Right cardiac atrium (tissue), 5 donors: ENCODE measurements around the gene SNX15. TPM values are rescaled to one million over a fixed set of nuclear protein-coding genes. Genes with fewer than 3 reads are reported as not detected.

Experiments used
- ATAC-seq, 2 donors: fragments of 200-7000 bp; cut with Tn5 transposase; one replicate each; pipeline versions ENCODE4 v1.8.0 to v1.9.1; 2020; ENCODE audit warnings: moderate library complexity in 2 of 2, mild to moderate bottlenecking in 1 of 2
- DNase-seq, 3 donors: peaks; one replicate each; pipeline ENCODE4 v3.0.0-alpha.2; 2020
- H3K27ac ChIP-seq: one replicate; pipeline ENCODE4 v1.5.1; 2013; ENCODE audit warnings: mild to moderate bottlenecking, low read length, control low read depth, moderate library complexity
- H3K27me3 ChIP-seq: one replicate; pipeline ENCODE4 v1.6.1; 2013; ENCODE audit not compliant: control insufficient read depth, insufficient read depth
- H3K4me1 ChIP-seq: one replicate; pipeline ENCODE4 v1.6.1; 2013; ENCODE audit warnings: low read length; ENCODE audit not compliant: control insufficient read depth, insufficient read depth
- H3K4me3 ChIP-seq: one replicate; pipeline ENCODE4 v1.5.1; 2013; ENCODE audit warnings: low read length, control low read depth
- H3K9me3 ChIP-seq: one replicate; pipeline ENCODE4 v1.6.1; 2013; ENCODE audit warnings: low read length; ENCODE audit not compliant: control insufficient read depth
- WGBS: extraction: QIAGEN DNeasy Blood & Tissue Kit; methylation state at CpG from one replicate; pipeline ENCODE4 v1.1.7; 2013; 5-methylcytosine and 5-hydroxymethylcytosine counted together
- intact Hi-C, 4 donors: fragments of 100-400 bp; cut with DNase I; formaldehyde crosslinking; loops; one replicate each; pipeline versions ENCODE4 v1.11.0 to v1.14.0; 2022 to 2023
- microRNA-seq, 2 donors: library from miRNA; unstranded; fragments of <30 nt; microRNA quantifications; one replicate each; pipeline ENCODE4 v1.2.0, GENCODE V29; 2020 to 2021
- polyA plus RNA-seq: library from polyadenylated mRNA; stranded (reverse); fragments of 200-250 nt; gene quantifications from one replicate; pipeline ENCODE4 v1.2.3, GENCODE V29; 2013
- total RNA-seq, 4 donors: library from RNA; stranded (reverse); fragmentation: NEBNext Ultra II Directional; extraction: Animal tissue kit (Norgen Biotek cat#: 25700); gene quantifications; one replicate each; pipeline ENCODE4 v1.2.1, GENCODE V29; 2021
- donor health status: healthy with polysubstance abuse.
- donor health status: DM: no; HTN: yes; CAD: no.
- donor health status: DM: no; HTN: no; CAD: no.
- donor health status: DM: no; HTN: yes; CAD: no; lungs with severe emphysema.
- donor health status: DM: yes; HTN: yes; CAD: no.

The SNX15 gene
- total and polyA plus RNA-seq, 5 donors = 14.3 to 25.2 (median 19.3) TPM

DNA sequence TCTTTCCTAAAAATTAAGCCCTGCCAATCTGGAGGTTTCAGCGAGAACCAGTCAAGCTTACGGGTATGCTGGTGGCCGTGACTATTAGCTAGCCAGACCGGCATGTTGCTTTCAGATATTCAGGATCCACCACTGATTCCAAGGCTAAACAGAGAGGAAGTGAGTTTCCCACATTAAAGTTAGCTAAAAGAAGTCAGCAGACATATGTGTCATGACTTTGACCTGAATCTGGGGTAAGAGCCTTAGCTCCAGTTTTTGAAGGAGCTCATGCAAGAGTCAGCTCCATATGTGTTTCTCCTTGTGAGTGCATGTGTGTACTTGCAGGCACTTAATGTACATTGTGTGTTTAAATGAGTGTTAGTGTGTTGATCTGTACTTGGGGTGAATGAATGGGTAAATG, 58.2 kb downstream of the SNX15 start:
- 89% methylated on average over 4 of the region's 4 CpGs for WGBS
- Histone ChIP-seq H3K4me1 (peaks cover 2% of the 10 kb centered on the region), H3K4me3 (no peak overlapping the region), H3K9me3 (no peaks in the 10 kb centered on the region), H3K27ac (no peak overlapping the region), H3K27me3 (no peaks in the 10 kb centered on the region)
- ATAC-seq = no peak
- DNase-seq = peak in 1 of 3 donors; percentile 3
- intact Hi-C loops = loop anchor here in 1 of 4 donors (10.0 kb wide), 1 partner anchor 71 kb away; the partner anchor contains the start of gene ARL2

DNA sequence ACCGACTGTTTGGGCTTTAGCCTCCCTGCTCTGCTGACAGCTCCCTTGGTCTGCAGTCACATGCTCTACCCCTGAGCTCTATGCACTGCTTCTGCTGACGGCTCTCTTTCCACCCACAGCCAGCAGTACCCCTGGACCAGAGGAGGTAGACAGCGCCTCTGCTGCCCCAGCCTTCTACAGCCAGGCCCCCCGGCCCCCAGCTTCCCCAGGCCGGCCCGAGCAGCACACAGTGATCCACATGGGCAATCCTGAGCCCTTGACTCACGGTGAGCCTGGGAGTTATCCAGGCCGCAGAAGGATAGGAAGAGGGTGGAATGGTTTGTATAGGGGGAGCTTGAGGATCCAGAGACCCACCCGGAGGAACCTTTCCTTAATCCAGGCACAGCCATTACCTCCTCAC, 59.6 kb downstream of the SNX15 start:
- Histone ChIP-seq H3K27me3 (no peaks in the 10 kb centered on the region), H3K4me3 (no peak overlapping the region), H3K4me1 (peaks cover 2% of the 10 kb centered on the region), H3K27ac (no peak overlapping the region), H3K9me3 (no peaks in the 10 kb centered on the region)
- peak in 2 of 3 donors; percentile 6 to 12 for DNase-seq
- WGBS = 89% methylated on average over 9 of the region's 9 CpGs
- intact Hi-C loops = loop anchor here in 1 of 4 donors (10.0 kb wide), 1 partner anchor 72 kb away; the partner anchor contains the start of gene ARL2
- ATAC-seq = no peak

DNA sequence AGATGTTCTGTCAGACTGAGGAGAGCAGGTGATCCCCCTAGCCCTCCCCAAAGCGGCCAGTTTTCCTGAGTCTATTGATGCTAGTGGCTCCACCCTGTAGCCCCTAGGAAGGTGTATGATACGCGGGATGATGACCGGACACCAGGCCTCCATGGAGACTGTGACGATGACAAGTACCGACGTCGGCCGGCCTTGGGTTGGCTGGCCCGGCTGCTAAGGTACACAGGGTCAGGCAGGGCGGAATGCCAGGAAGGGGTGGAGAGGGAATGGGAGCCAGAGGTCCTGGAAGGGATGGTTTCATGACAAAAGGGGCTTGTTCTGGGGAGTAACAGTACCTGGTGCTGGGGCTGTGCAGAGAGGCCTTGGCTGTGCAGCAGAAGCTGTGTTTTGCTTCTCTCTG, 60.0 kb downstream of the SNX15 start:
- DNase-seq (peak in 2 of 3 donors; percentile 20 to 65), ATAC-seq (no peak)
- Histone ChIP-seq H3K27me3 (no peaks in the 10 kb centered on the region), H3K4me3 (no peak overlapping the region), H3K27ac (no peak overlapping the region), H3K4me1 (peaks cover 2% of the 10 kb centered on the region), H3K9me3 (no peaks in the 10 kb centered on the region)
- intact Hi-C loops = loop anchor here in 1 of 4 donors (10.0 kb wide), 1 partner anchor 72 kb away; the partner anchor contains the start of gene ARL2
- WGBS = 86% methylated on average over 11 of the region's 11 CpGs

DNA sequence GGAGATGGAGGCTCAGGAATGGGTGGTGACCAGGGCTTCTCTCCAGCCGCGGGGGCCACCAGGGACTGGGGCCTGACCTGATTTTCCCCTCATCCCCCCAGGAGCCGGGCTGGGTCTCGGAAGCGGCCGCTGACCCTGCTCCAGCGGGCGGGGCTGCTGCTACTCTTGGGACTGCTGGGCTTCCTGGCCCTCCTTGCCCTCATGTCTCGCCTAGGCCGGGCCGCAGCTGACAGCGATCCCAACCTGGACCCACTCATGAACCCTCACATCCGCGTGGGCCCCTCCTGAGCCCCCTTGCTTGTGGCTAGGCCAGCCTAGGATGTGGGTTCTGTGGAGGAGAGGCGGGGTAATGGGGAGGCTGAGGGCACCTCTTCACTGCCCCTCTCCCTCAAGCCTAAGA, 60.6 kb downstream of the SNX15 start:
- no peaks in the 10 kb centered on the region for H3K27me3 ChIP-seq
- 94% methylated on average over 15 of the region's 15 CpGs for WGBS
- no peak for ATAC-seq
- H3K27ac ChIP-seq = no peak overlapping the region
- DNase-seq = peak in 2 of 3 donors; percentile 6 to 38
- no peaks in the 10 kb centered on the region for H3K9me3 ChIP-seq
- intact Hi-C loops = loop anchor here in 1 of 4 donors (10.0 kb wide), 1 partner anchor 73 kb away; the partner anchor contains the start of gene ARL2
- no peak overlapping the region for H3K4me3 ChIP-seq
- H3K4me1 ChIP-seq = peaks cover 2% of the 10 kb centered on the region

DNA sequence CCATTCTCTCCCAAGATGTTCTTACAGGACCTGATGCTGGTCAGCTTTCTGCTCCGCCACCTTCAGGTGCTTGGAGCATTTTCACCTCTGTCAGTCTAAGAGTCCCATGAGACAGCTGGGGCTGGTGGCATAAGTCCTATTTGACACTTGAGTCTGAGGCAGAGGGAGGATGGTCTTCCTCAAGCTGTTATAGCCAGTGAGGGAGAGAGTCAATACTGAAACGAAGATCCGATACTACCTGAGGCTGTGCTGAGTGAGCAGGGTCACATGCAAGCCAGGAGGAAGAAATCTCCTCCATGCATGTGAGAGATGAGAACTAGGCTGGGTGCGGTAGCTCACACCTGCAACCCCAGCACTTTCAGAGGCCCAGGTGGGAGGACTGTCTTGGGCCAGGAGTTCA, 62.4 kb downstream of the SNX15 start:
- Histone ChIP-seq H3K4me3 (no peak overlapping the region), H3K9me3 (no peaks in the 10 kb centered on the region), H3K4me1 (peaks cover 2% of the 10 kb centered on the region), H3K27me3 (no peaks in the 10 kb centered on the region), H3K27ac (no peak overlapping the region)
- ATAC-seq (no peak), DNase-seq (peak in 2 of 3 donors; percentile 2 to 9)
- intact Hi-C loops = loop anchor here in 1 of 4 donors (10.0 kb wide), 1 partner anchor 75 kb away; the partner anchor contains the start of gene ARL2
- WGBS = 94% methylated on average over 4 of the region's 4 CpGs

Small RNAs within 50 kb of the gene (microRNA-seq; reads per million reads assigned to microRNA genes)
- 0.42 to 0.54 reads per million in 2 donors for gene MIR6879

Other genes starting within 250 kb of the SNX15 start
- gene SF1, start 248.9 kb upstream of the SNX15 start, total RNA-seq = 100 to 1,000 TPM; 188 to 203 (median 197) TPM
- 72.8 TPM for gene SF1, start 248.9 kb upstream of the SNX15 start, polyA plus RNA-seq
- gene MAP4K2, start 224.2 kb upstream of the SNX15 start, total RNA-seq = 10 to 100 TPM in 3 of 4 donors, 1 to 10 TPM in 1; 8.7 to 11.7 (median 11.0) TPM
- gene MAP4K2, start 224.2 kb upstream of the SNX15 start, polyA plus RNA-seq = 11.0 TPM
- gene MEN1, start 216.9 kb upstream of the SNX15 start, total RNA-seq = 10 to 100 TPM in 2 of 4 donors, 1 to 10 TPM in 2; 9.6 to 11.7 (median 10.1) TPM
- gene MEN1, start 216.9 kb upstream of the SNX15 start, polyA plus RNA-seq = 10.1 TPM
- 1 to 10 TPM in 1 of 4 donors, under 1 TPM in 3; 0.39 to 2.3 (median 0.78) TPM for gene CDC42BPG, start 182.8 kb upstream of the SNX15 start, total RNA-seq
- gene CDC42BPG, start 182.8 kb upstream of the SNX15 start, polyA plus RNA-seq = 0.36 TPM
- 10 to 100 TPM; 23.4 to 35.3 (median 31.4) TPM for gene EHD1, start 148.8 kb upstream of the SNX15 start, total RNA-seq
- 20.8 TPM for gene EHD1, start 148.8 kb upstream of the SNX15 start, polyA plus RNA-seq
- gene ATG2A, start 110.2 kb upstream of the SNX15 start, total RNA-seq = 10 to 100 TPM; 13.3 to 17.9 (median 15.3) TPM
- 13.6 TPM for gene ATG2A, start 110.2 kb upstream of the SNX15 start, polyA plus RNA-seq
- 10 to 100 TPM; 21.7 to 28.0 (median 24.6) TPM for gene PPP2R5B, start 102.8 kb upstream of the SNX15 start, total RNA-seq
- 28.9 TPM for gene PPP2R5B, start 102.8 kb upstream of the SNX15 start, polyA plus RNA-seq
- not detected for gene GPHA2, start 91.5 kb upstream of the SNX15 start, total RNA-seq
- gene GPHA2, start 91.5 kb upstream of the SNX15 start, polyA plus RNA-seq = not detected
- not detected for gene MAJIN, start 55.3 kb upstream of the SNX15 start, total RNA-seq
- not detected for gene MAJIN, start 55.3 kb upstream of the SNX15 start, polyA plus RNA-seq
- 1 to 10 TPM; 1.4 to 3.5 (median 1.7) TPM for gene BATF2, start 30.5 kb upstream of the SNX15 start, total RNA-seq
- gene BATF2, start 30.5 kb upstream of the SNX15 start, polyA plus RNA-seq = 1.3 TPM
- 100 to 1,000 TPM; 117 to 144 (median 130) TPM for gene ARL2, start 13.3 kb upstream of the SNX15 start, total RNA-seq
- 179 TPM for gene ARL2, start 13.3 kb upstream of the SNX15 start, polyA plus RNA-seq
- 1 to 10 TPM; 4.2 to 7.7 (median 6.4) TPM for gene SAC3D1, start 13.8 kb downstream of the SNX15 start, total RNA-seq
- gene SAC3D1, start 13.8 kb downstream of the SNX15 start, polyA plus RNA-seq = 6.4 TPM
- 1 to 10 TPM; 8.1 to 9.8 (median 8.8) TPM for gene NAALADL1, start 31.1 kb downstream of the SNX15 start, total RNA-seq
- 7.1 TPM for gene NAALADL1, start 31.1 kb downstream of the SNX15 start, polyA plus RNA-seq
- 1 to 10 TPM in 2 of 4 donors, under 1 TPM in 2; 0.22 to 1.6 (median 1.3) TPM for gene CDCA5, start 56.6 kb downstream of the SNX15 start, total RNA-seq
- gene CDCA5, start 56.6 kb downstream of the SNX15 start, polyA plus RNA-seq = 0.50 TPM
- gene ZFPL1, start 56.8 kb downstream of the SNX15 start, total RNA-seq = 10 to 100 TPM; 25.6 to 27.3 (median 26.3) TPM
- 32.6 TPM for gene ZFPL1, start 56.8 kb downstream of the SNX15 start, polyA plus RNA-seq
- 10 to 100 TPM; 68.0 to 80.9 (median 79.1) TPM for gene VPS51, start 68.8 kb downstream of the SNX15 start, total RNA-seq
- 67.1 TPM for gene VPS51, start 68.8 kb downstream of the SNX15 start, polyA plus RNA-seq
- gene TM7SF2, start 84.4 kb downstream of the SNX15 start, total RNA-seq = 10 to 100 TPM; 45.7 to 91.5 (median 52.3) TPM
- 63.5 TPM for gene TM7SF2, start 84.4 kb downstream of the SNX15 start, polyA plus RNA-seq
- gene ZNHIT2, start 90.3 kb downstream of the SNX15 start, total RNA-seq = 1 to 10 TPM; 6.4 to 9.2 (median 7.8) TPM
- 11.6 TPM for gene ZNHIT2, start 90.3 kb downstream of the SNX15 start, polyA plus RNA-seq
- gene FAU, start 94.7 kb downstream of the SNX15 start, total RNA-seq = 100 to 1,000 TPM; 658 to 797 (median 721) TPM
- gene FAU, start 94.7 kb downstream of the SNX15 start, polyA plus RNA-seq = 686 TPM
- gene MRPL49, start 94.9 kb downstream of the SNX15 start, total RNA-seq = 10 to 100 TPM; 31.1 to 37.7 (median 34.1) TPM
- 24.8 TPM for gene MRPL49, start 94.9 kb downstream of the SNX15 start, polyA plus RNA-seq
- 10 to 100 TPM; 28.5 to 40.7 (median 32.8) TPM for gene SYVN1, start 107.1 kb downstream of the SNX15 start, total RNA-seq
- gene SYVN1, start 107.1 kb downstream of the SNX15 start, polyA plus RNA-seq = 17.4 TPM
- not detected for gene SPDYC, start 142.8 kb downstream of the SNX15 start, total RNA-seq
- not detected for gene SPDYC, start 142.8 kb downstream of the SNX15 start, polyA plus RNA-seq
- 100 to 1,000 TPM in 2 of 4 donors, 10 to 100 TPM in 2; 95.7 to 102 (median 98.8) TPM for gene CAPN1, start 154.5 kb downstream of the SNX15 start, total RNA-seq
- gene CAPN1, start 154.5 kb downstream of the SNX15 start, polyA plus RNA-seq = 74.4 TPM
- 10 to 100 TPM in 1 of 4 donors, 1 to 10 TPM in 3; 5.8 to 13.1 (median 7.5) TPM for gene POLA2, start 234.5 kb downstream of the SNX15 start, total RNA-seq
- 5.7 TPM for gene POLA2, start 234.5 kb downstream of the SNX15 start, polyA plus RNA-seq